ENCODE measurements around the gene KIR3DL3. TPM values are rescaled to one million over a fixed set of nuclear protein-coding genes. Genes with fewer than 3 reads are reported as not detected.

KIR3DL3 gene
- not detected in 2 replicates for total RNA-seq

DNA sequence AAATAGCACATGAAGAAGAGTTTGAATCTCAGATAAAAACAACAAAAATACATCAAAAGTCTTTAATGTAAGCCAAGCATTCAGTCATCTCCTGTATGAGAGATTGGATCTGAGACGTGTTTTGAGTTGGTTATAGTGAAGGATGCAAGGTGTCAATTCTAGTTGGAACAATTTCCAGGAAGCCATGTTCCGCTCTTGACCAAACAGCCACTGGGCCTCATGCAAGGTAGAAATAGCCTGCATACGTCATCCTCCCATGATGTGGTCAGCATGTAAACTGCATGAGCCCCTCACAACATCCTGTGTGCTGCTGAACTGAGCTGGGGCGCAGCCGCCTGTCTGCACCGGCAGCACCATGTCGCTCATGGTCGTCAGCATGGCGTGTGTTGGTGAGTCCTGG is at the start of gene KIR3DL3:
KIR3DL3 (plus strand) TSS at position 301 of the 400 bp plus-strand sequence; CDS start at position 356, 55 bp downstream.

DNA sequence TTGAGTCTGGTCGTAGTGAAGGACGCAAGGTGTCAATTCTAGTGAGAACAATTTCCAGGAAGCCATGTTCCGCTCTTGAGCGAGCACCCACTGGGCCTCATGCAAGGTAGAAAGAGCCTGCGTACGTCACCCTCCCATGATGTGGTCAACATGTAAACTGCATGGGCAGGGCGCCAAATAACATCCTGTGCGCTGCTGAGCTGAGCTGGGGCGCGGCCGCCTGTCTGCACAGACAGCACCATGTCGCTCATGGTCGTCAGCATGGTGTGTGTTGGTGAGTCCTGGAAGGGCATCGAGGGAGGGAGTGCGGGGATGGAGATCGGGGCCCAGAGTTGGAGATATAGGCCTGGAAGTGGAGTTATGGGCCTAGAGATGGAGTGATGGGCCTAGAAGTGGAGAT is 14.1 kb downstream of the KIR3DL3 start, which contains the start of gene KIR2DL3:
KIR2DL3 (plus strand) TSS at position 208 of the 400 bp plus-strand sequence; CDS start at position 241, 33 bp downstream.

DNA sequence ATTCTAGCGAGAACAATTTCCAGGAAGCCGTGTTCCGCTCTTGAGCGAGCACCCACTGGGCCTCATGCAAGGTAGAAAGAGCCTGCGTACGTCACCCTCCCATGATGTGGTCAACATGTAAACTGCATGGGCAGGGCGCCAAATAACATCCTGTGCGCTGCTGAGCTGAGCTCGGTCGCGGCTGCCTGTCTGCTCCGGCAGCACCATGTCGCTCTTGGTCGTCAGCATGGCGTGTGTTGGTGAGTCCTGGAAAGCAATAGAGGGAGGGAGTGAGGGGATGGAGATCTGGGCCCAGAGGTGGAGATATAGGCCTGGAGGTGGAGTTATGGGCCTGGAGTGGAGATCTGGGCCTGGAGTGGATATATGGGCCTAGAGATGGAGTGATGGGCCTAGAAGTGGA is 45.4 kb downstream of the KIR3DL3 start, which contains the start of gene KIR2DL1:
KIR2DL1 (plus strand) TSS at position 148 of the 400 bp plus-strand sequence; CDS start at position 206, 58 bp downstream.

Small RNA genes lying within 50 kb of the gene (small RNA-seq; reads per million reads assigned to genes)
- gene AC245128.2 = not detected
- not detected for gene KIR3DP1

Other genes starting within 250 kb of the KIR3DL3 start
- not detected in 2 replicates for gene LAIR2, start 221.6 kb upstream of the KIR3DL3 start, total RNA-seq
- gene LILRA2, start 150.7 kb upstream of the KIR3DL3 start, total RNA-seq = not detected in 2 replicates
- under 0.01 TPM in 1 of 2 replicates, not detected in the other for gene LILRA1, start 130.8 kb upstream of the KIR3DL3 start, total RNA-seq
- not detected in 2 replicates for gene LILRB1, start 94.0 kb upstream of the KIR3DL3 start, total RNA-seq
- gene LILRB4, start 61.5 kb upstream of the KIR3DL3 start, total RNA-seq = not detected in 2 replicates
- gene KIR2DL3, start 14.1 kb downstream of the KIR3DL3 start, total RNA-seq = not detected in 2 replicates
- not detected in 2 replicates for gene KIR2DL1, start 45.4 kb downstream of the KIR3DL3 start, total RNA-seq
- gene KIR2DL4, start 79.2 kb downstream of the KIR3DL3 start, total RNA-seq = not detected in 2 replicates
- not detected in 2 replicates for gene KIR3DL1, start 92.0 kb downstream of the KIR3DL3 start, total RNA-seq
- gene KIR2DS4, start 108.2 kb downstream of the KIR3DL3 start, total RNA-seq = not detected in 2 replicates
- under 0.01 TPM in 1 of 2 replicates, not detected in the other for gene KIR3DL2, start 126.0 kb downstream of the KIR3DL3 start, total RNA-seq
- gene FCAR, start 149.8 kb downstream of the KIR3DL3 start, total RNA-seq = not detected in 2 replicates
- gene NCR1, start 181.7 kb downstream of the KIR3DL3 start, total RNA-seq = not detected in 2 replicates
- 0.33 TPM in 1 of 2 replicates, not detected in the other for gene NLRP7, start 223.1 kb downstream of the KIR3DL3 start, total RNA-seq
- 21.2 and 23.0 TPM in 2 replicates for gene NLRP2, start 241.9 kb downstream of the KIR3DL3 start, total RNA-seq

Data from placental epithelial cell (primary cell).